K562 (cell line): ENCODE data around the gene ADORA2B. TPM values are rescaled to one million over a fixed set of nuclear protein-coding genes. Genes with fewer than 3 reads are reported as not detected.

ENCODE experiments used
- ATAC-seq: fragments of 200-7000 bp; cut with Tn5 transposase; 3 replicates; pipeline ENCODE4 v1.9.1; 2020; ENCODE audit warnings: moderate library complexity
- BruUV-seq: library from RNA; stranded (reverse); fragments of 400-500 nt; replicated peaks from 2 replicates; lab custom pipeline; 2021; lab: Mats Ljungman, UMichigan
- CTCF ChIA-PET: fragments of 300-600 bp; formaldehyde crosslinking; extraction: SDS; loops from one replicate; lab custom pipeline; 2021; ENCODE audit warnings: low intra/inter-chr PET ratio; lab: Yijun Ruan, JAX
- POLR2A ChIA-PET: fragments of 300-600, 350-650 bp; sonication (Branson Sonifier 250); formaldehyde crosslinking; extraction: SDS; loops from one replicate; lab custom pipeline; 2021; ENCODE audit warnings: antibody characterized with exemption, inconsistent platforms; lab: Yijun Ruan, JAX
- DNase-seq, 4 experiments: peaks; one replicate each; pipeline versions ENCODE4 v3.0.0 to v3.0.0-alpha.2; 2011 to 2018; ENCODE audit warnings: low spot score in 3 of 4, mixed read lengths in 3 of 4; ENCODE audit errors: extremely low read depth in 1 of 4
- FAIRE-seq: peaks from 2 replicates; lab custom pipeline; 2011; peaks lifted over from hg19 to GRCh38; lab: Jason Lieb, UNC
- H2AFZ ChIP-seq: 2 replicates; pipeline ENCODE4 v1.6.0; 2011; ENCODE audit warnings: low read depth, low read length, control low read depth, inconsistent platforms
- H3K27ac ChIP-seq: fragments of 200-600 bp; 3 replicates; pipeline ENCODE4 v1.8.0; 2011; ENCODE audit warnings: low read depth, mild to moderate bottlenecking, control low read depth, inconsistent platforms, low read length, moderate library complexity, mixed read lengths; ENCODE audit errors: extremely low read depth
- H3K27me3 ChIP-seq, 2 experiments: fragments of 300-600 bp in 1 of 2; 2 replicates in 1 of 2; 3 replicates in 1 of 2; pipeline versions ENCODE4 v1.6.0 to v1.8.0; 2011; ENCODE audit warnings: inconsistent platforms in 2 of 2, low read length in 2 of 2, mild to moderate bottlenecking in 1 of 2, mixed read lengths in 1 of 2, moderate library complexity in 1 of 2; ENCODE audit not compliant: control insufficient read depth in 2 of 2, insufficient read depth in 2 of 2
- H3K36me3 ChIP-seq: fragments of 300-600 bp; 3 replicates; pipeline ENCODE4 v1.8.0; 2011; ENCODE audit warnings: mild to moderate bottlenecking, low read length, inconsistent platforms; ENCODE audit not compliant: control insufficient read depth, insufficient read depth
- H3K4me1 ChIP-seq, 2 experiments: fragments of 200-600 bp in 1 of 2; replicated peaks in 1 of 2; 2 replicates in 1 of 2; 3 replicates in 1 of 2; pipeline versions ENCODE4 v1.5.1 to v1.8.0; 2011; ENCODE audit warnings: inconsistent platforms in 2 of 2, low read length in 2 of 2, mild to moderate bottlenecking in 1 of 2, mixed read lengths in 1 of 2, moderate library complexity in 1 of 2; ENCODE audit not compliant: control insufficient read depth in 2 of 2, insufficient read depth in 2 of 2
- H3K4me2 ChIP-seq: 2 replicates; pipeline ENCODE4 v1.6.1; 2011; ENCODE audit warnings: low read length, control low read depth, inconsistent platforms, mixed read lengths; ENCODE audit not compliant: insufficient read depth
- H3K4me3 ChIP-seq: fragments of 200-600 bp; sonication (generic), shearing (Covaris generic); 2 replicates; pipeline ENCODE4 v1.5.1; 2016; ENCODE audit warnings: control low read depth, inconsistent platforms
- H3K79me2 ChIP-seq: fragments of 200-600 bp; 3 replicates; pipeline ENCODE4 v1.8.0; 2011; ENCODE audit warnings: low read length, inconsistent platforms; ENCODE audit not compliant: control insufficient read depth, insufficient read depth
- H3K9ac ChIP-seq, 2 experiments: 2 replicates each; pipeline versions ENCODE4 v1.6.0 to v1.6.1; 2011; ENCODE audit warnings: low read depth in 2 of 2, low read length in 2 of 2, control low read depth in 1 of 2, inconsistent platforms in 1 of 2, mild to moderate bottlenecking in 1 of 2, mixed read lengths in 1 of 2; ENCODE audit not compliant: insufficient read depth in 1 of 2
- H3K9me1 ChIP-seq: one replicate; pipeline ENCODE4 v1.6.0; 2011; ENCODE audit warnings: inconsistent platforms, mild to moderate bottlenecking, low read length, moderate library complexity; ENCODE audit not compliant: control insufficient read depth, insufficient read depth
- H3K9me3 ChIP-seq: replicated peaks from 2 replicates; pipeline ENCODE4 v1.5.1; 2011; ENCODE audit warnings: low read depth, low read length, inconsistent platforms; ENCODE audit not compliant: control insufficient read depth, insufficient read depth
- H4K20me1 ChIP-seq: replicated peaks from 2 replicates; pipeline ENCODE4 v1.6.1; 2011; ENCODE audit warnings: low read length, inconsistent platforms, mixed read lengths; ENCODE audit not compliant: control insufficient read depth, insufficient read depth
- ASH1L ChIP-seq: fragments of 450-650 bp; IDR thresholded peaks from 2 replicates; pipeline ENCODE4 v1.6.1; 2018; ENCODE audit warnings: borderline replicate concordance, mild to moderate bottlenecking, low read depth; ENCODE audit not compliant: partially characterized antibody
- CBFA2T3 ChIP-seq: fragments of 450-650 bp; IDR thresholded peaks from 2 replicates; pipeline ENCODE4 v1.6.1; 2017
- MIER1 ChIP-seq: fragments of 450-650 bp; IDR thresholded peaks from 2 replicates; pipeline ENCODE4 v1.6.1; 2016; ENCODE audit warnings: antibody characterized with exemption, mild to moderate bottlenecking, low read depth
- PCBP2 ChIP-seq: fragments of 200-400 bp; formaldehyde crosslinking; IDR thresholded peaks from 2 replicates; pipeline ENCODE4 v1.6.1; 2018; ENCODE audit warnings: low read length, low read depth, mild to moderate bottlenecking, moderate library complexity; ENCODE audit not compliant: poor library complexity, severe bottlenecking
- POLR2G ChIP-seq: fragments of 200-400 bp; formaldehyde crosslinking; IDR thresholded peaks from 2 replicates; pipeline ENCODE4 v1.6.1; 2017; ENCODE audit warnings: low read depth, mild to moderate bottlenecking, antibody characterized with exemption, low read length, moderate library complexity
- SPI1 ChIP-seq: IDR thresholded peaks from 2 replicates; pipeline ENCODE4 v1.6.1; 2011; ENCODE audit warnings: low read depth, low read length, control low read depth, borderline replicate concordance
- USF2 ChIP-seq: sonication (generic); formaldehyde crosslinking; IDR thresholded peaks from 2 replicates; pipeline ENCODE4 v1.5.0; 2020; ENCODE audit warnings: missing genetic modification reagents
- ZNF354B ChIP-seq: fragments of 250-450 bp; sonication (Bioruptor Pico); IDR thresholded peaks from 2 replicates; pipeline ENCODE4 v1.4.0; 2020
- ZNF41 ChIP-seq: fragments of 250-450 bp; sonication (Bioruptor Pico); conservative IDR thresholded peaks from 2 replicates; pipeline ENCODE4 v1.4.0; 2020; ENCODE audit warnings: mild to moderate bottlenecking
- WGBS: fragments of 100-300 bp; shearing (Covaris generic); methylation state at CpG from one replicate; pipeline ENCODE4 v1.1.6; 2016; ENCODE audit warnings: low coverage, mixed read lengths; ENCODE audit not compliant: insufficient coverage; ENCODE audit errors: missing lambda C conversion rate; 5-methylcytosine and 5-hydroxymethylcytosine counted together
- in situ Hi-C: fragments of 300-500 bp; cut with MboI; formaldehyde crosslinking; loops from 4 replicates; pipeline ENCODE4 v1.15.0; 2018; ENCODE audit warnings: inconsistent platforms, mixed read lengths
- intact Hi-C: fragments of 100-400 bp; cut with micrococcal nuclease; formaldehyde crosslinking; loops from 2 replicates; pipeline ENCODE4 v1.14.2; 2022
- polyA plus RNA-seq, 8 experiments: library from polyadenylated mRNA; depleted of rRNA in 4 of 8; stranded (reverse) in 5 of 8; unstranded in 3 of 8; fragments of >200 nt; fragmentation: Nextera tagmentation in 2 of 8; fragmentation: Illumina TruSeq in 1 of 8; extraction: Ambion mirVana in 2 of 8; extraction: Trizol in 1 of 8; gene quantifications; 2 replicates each; pipeline versions ENCODE4 v1.2.1 to v1.2.3, GENCODE V29; 2011 to 2014; ENCODE audit warnings: inconsistent platforms in 1 of 8, missing spikeins in 1 of 8
- total RNA-seq, 7 experiments: library from RNA; depleted of rRNA in 6 of 7; stranded (reverse); fragments of >200 nt in 6 of 7; fragmentation: Illumina TruSeq in 2 of 7; extraction: Trizol in 2 of 7; gene quantifications; 2 replicates each; pipeline versions ENCODE4 v1.2.1 to v1.2.3, GENCODE V29; 2011 to 2021; ENCODE audit warnings: low replicate concordance in 1 of 7

Gene ADORA2B
- total and polyA plus RNA-seq, 9 of the 15 experiments (the other 6 are each of a cell fraction or from before 2014, with no cell fraction given) = 6.4 to 16.6 (median 10.5) TPM

DNA sequence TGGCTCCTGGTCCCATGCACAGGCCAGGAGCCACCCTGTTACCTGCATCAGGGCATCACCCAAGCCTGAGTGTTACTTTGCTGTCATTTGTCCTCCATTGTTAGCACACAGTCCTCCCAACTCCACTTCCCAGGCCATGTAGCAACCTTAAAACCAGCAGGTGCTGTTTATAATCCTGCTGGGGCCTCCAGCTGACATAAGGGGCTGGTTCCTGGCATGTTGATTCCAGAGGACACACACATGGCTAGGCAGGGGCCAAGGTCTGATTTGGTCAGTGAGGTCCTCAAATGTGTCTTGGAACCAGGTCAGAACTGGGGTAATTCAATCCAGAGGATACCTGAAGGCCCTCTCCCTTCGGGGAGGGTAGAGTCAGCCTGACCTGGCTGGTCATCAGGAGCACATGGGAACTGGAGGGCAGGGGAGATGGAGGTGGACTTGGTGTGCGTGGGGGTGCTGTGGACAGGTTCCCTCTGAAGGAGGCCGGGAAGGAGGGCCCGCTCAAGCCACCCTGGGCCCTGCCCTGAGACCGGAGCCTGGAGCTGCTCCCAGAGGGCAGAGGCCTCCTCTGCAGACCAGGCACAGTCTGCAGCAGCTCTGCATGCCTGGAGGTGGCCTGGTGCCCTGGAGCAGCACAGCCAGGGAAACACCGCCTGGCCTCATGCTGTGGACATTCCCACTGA is 6.6 kb downstream of the ADORA2B start:
- TF ChIP-seq POLR2G (peak; percentile 42; the same call in 1 of the 2 replicates), ZNF41 (CRISPR knock-in tag) (no peak), ZNF354B (CRISPR knock-in tag) (no peak)
- ChIA-PET POLR2A (interaction anchor here (0.8 kb wide), 1 partner anchor 1894 kb away, joined by 3 read pairs; no protein-coding TSS in a partner anchor), CTCF (no interaction called here)
- H3K79me2 ChIP-seq = peaks cover 41% of the 10 kb centered on the region
- H3K9me3 ChIP-seq = no peaks in the 10 kb centered on the region
- intact Hi-C loops = no loop called here
- BruUV-seq = no TSS peak
- H3K9ac ChIP-seq = peak overlapping the region in 1 of 2 experiments; percentile 64; a peak in 1 of 4 replicates
- peaks cover 24 to 38% of the 10 kb centered on the region in 2 experiments for H3K4me1 ChIP-seq
- H3K9me1 ChIP-seq = no peaks in the 10 kb centered on the region
- ATAC-seq = peak; percentile 22
- WGBS = 79% methylated on average over 2 of the region's 6 CpGs
- DNase-seq = no peak
- H3K36me3 ChIP-seq = peaks cover 7% of the 10 kb centered on the region; the same call in 1 of the 3 replicates
- no peak overlapping the region for H3K4me3 ChIP-seq
- H2AFZ ChIP-seq = no peak overlapping the region
- H3K27me3 ChIP-seq = no peaks in the 10 kb centered on the region
- H4K20me1 ChIP-seq = peaks cover 5% of the 10 kb centered on the region; the same call in 1 of the 2 replicates
- no peak overlapping the region for H3K27ac ChIP-seq
- H3K4me2 ChIP-seq = no peak overlapping the region
- in situ Hi-C loops = loop anchor here (25.0 kb wide), 1 partner anchor 689 kb away; the partner anchor contains the start of gene PMP22
- FAIRE-seq = no peak

- Histone ChIP-seq H3K9me1 (no peaks in the 10 kb centered on the region), H3K9me3 (no peaks in the 10 kb centered on the region), H3K27me3 (no peaks in the 10 kb centered on the region), H3K4me2 (no peak overlapping the region), H4K20me1 (peaks cover 5% of the 10 kb centered on the region; the same call in 1 of the 2 replicates), H3K36me3 (peaks cover 7% of the 10 kb centered on the region; the same call in 2 of the 3 replicates), H3K4me3 (no peak overlapping the region), H3K9ac (no peak overlapping the region; a peak in 1 of 4 replicates), H3K79me2 (peaks cover 40% of the 10 kb centered on the region), H3K27ac (no peak overlapping the region), H2AFZ (no peak overlapping the region), H3K4me1 (peaks cover 24 to 44% of the 10 kb centered on the region in 2 experiments)
- DNase-seq (no peak), ATAC-seq (peak; percentile 65), FAIRE-seq (peak; percentile 26)
- WGBS = 28% methylated on average over 7 of the region's 7 CpGs
- ChIA-PET CTCF (no interaction called here), POLR2A (no interaction called here)
- intact Hi-C loops = no loop called here
- in situ Hi-C loops = loop anchor here (25.0 kb wide), 1 partner anchor 690 kb away; the partner anchor contains the start of gene PMP22
- BruUV-seq = no TSS peak
- TF ChIP-seq USF2 (CRISPR knock-in tag) = peak; percentile 76
- TF ChIP-seq MIER1 = no peak
- peak; percentile 45; the same call in 1 of the 2 replicates for TF ChIP-seq SPI1
- TF ChIP-seq ASH1L = no peak
- peak; percentile 27; the same call in 1 of the 2 replicates for TF ChIP-seq CBFA2T3
- TF ChIP-seq PCBP2 = no peak
These were observed 7.2 kb downstream of the ADORA2B start for GRCh38 chr17:15952048-15952532.
